AG08396 (cell line): ENCODE measurements around the gene BRWD1.
"Not testable (repeated sequence)": the region's sequence is repeated elsewhere in the genome, so short reads cannot be mapped to it uniquely, and the experiment has no call there.

Experiments used
- DNase-seq: peaks from one replicate; pipeline ENCODE4 v3.0.0; 2012; ENCODE audit warnings: low spot score, mixed read lengths

Gene BRWD1

GRCh38 chr21:39173716-39174680 lies 139.4 kb downstream of the BRWD1 start:
- DNase-seq = no peak

- no peak for DNase-seq
These were observed 143.5 kb downstream of the BRWD1 start for GRCh38 chr21:39169906-39170305.

GRCh38 chr21:39168800-39169199 lies 144.6 kb downstream of the BRWD1 start:
- no peak for DNase-seq

- no peak for DNase-seq
These were observed 148.9 kb downstream of the BRWD1 start for GRCh38 chr21:39164523-39164922.

- no peak for DNase-seq
These were observed 152.4 kb downstream of the BRWD1 start for GRCh38 chr21:39161064-39161463.

- DNase-seq = no peak
These were observed 153.9 kb downstream of the BRWD1 start for GRCh38 chr21:39159342-39160063.

GRCh38 chr21:39157241-39157640 lies 156.2 kb downstream of the BRWD1 start:
- DNase-seq = not testable (repeated sequence)

- peak; percentile 56 for DNase-seq
These were observed 157.4 kb downstream of the BRWD1 start for GRCh38 chr21:39156024-39156423.

- DNase-seq = no peak
These were observed 157.9 kb downstream of the BRWD1 start for GRCh38 chr21:39155578-39155977.

GRCh38 chr21:39153842-39154241 lies 159.6 kb downstream of the BRWD1 start:
- DNase-seq = no peak

GRCh38 chr21:39153373-39153772 lies 160.1 kb downstream of the BRWD1 start:
- DNase-seq = peak; percentile 36

GRCh38 chr21:39152271-39152670 lies 161.2 kb downstream of the BRWD1 start:
- DNase-seq = no peak

GRCh38 chr21:39150877-39151276 lies 162.6 kb downstream of the BRWD1 start:
- DNase-seq = no peak

GRCh38 chr21:39150316-39150715 lies 163.1 kb downstream of the BRWD1 start:
- no peak for DNase-seq

- no peak for DNase-seq
These were observed 163.6 kb downstream of the BRWD1 start for GRCh38 chr21:39149882-39150281.

GRCh38 chr21:39148975-39149374 lies 164.5 kb downstream of the BRWD1 start:
- no peak for DNase-seq

GRCh38 chr21:39144191-39144590 lies 169.2 kb downstream of the BRWD1 start:
- DNase-seq = no peak

- no peak for DNase-seq
These were observed 170.5 kb downstream of the BRWD1 start for GRCh38 chr21:39142972-39143371.

- DNase-seq = no peak
These were observed 171.9 kb downstream of the BRWD1 start for GRCh38 chr21:39141502-39141901.

GRCh38 chr21:39137248-39138178 lies 175.9 kb downstream of the BRWD1 start:
- no peak for DNase-seq

- DNase-seq = peak; percentile 52
These were observed 176.7 kb downstream of the BRWD1 start for GRCh38 chr21:39136711-39137110.

GRCh38 chr21:39136138-39136537 lies 177.3 kb downstream of the BRWD1 start:
- not testable (repeated sequence) for DNase-seq
